EL (cell line): ENCODE data around the gene HMGXB3.

Experiments
- DNase-seq: peaks from one replicate; pipeline ENCODE4 v3.0.0-alpha.2; 2016

The HMGXB3 gene

GRCh38 chr5:149982505-149982904 is 18.0 kb upstream of the HMGXB3 start:
- no peak for DNase-seq

- DNase-seq, result no peak
Measured at GRCh38 chr5:149988126-149988525, 12.4 kb upstream of the HMGXB3 start.

GRCh38 chr5:149990518-149991376 is 9.8 kb upstream of the HMGXB3 start:
- DNase-seq, result peak; percentile 74

GRCh38 chr5:149993471-149993870 is 7.1 kb upstream of the HMGXB3 start:
- DNase-seq, result no peak

GRCh38 chr5:149995385-149996204 is 4.9 kb upstream of the HMGXB3 start:
- DNase-seq, result no peak

- DNase-seq, result no peak
Measured at GRCh38 chr5:149996205-149996890, 4.2 kb upstream of the HMGXB3 start.

- no peak for DNase-seq
Measured at GRCh38 chr5:149998281-149998680, 2.3 kb upstream of the HMGXB3 start.

GRCh38 chr5:149999359-149999758 is 1.2 kb upstream of the HMGXB3 start:
- no peak for DNase-seq

- no peak for DNase-seq
Measured at GRCh38 chr5:149999866-150000255, 678 bp upstream of the HMGXB3 start.

GRCh38 chr5:150000990-150001659 is 586 bp downstream of the HMGXB3 start:
- peak; percentile 47 for DNase-seq

GRCh38 chr5:150001660-150002486 is 1.3 kb downstream of the HMGXB3 start:
- peak; percentile 80 for DNase-seq

- DNase-seq, result no peak
Measured at GRCh38 chr5:150006318-150006717, 5.8 kb downstream of the HMGXB3 start.

- no peak for DNase-seq
Measured at GRCh38 chr5:150007050-150007449, 6.5 kb downstream of the HMGXB3 start.

- DNase-seq, result peak; percentile 71
Measured at GRCh38 chr5:150009671-150010387, 9.3 kb downstream of the HMGXB3 start.

- no peak for DNase-seq
Measured at GRCh38 chr5:150013931-150014330, 13.4 kb downstream of the HMGXB3 start.

- no peak for DNase-seq
Measured at GRCh38 chr5:150014456-150014855, 13.9 kb downstream of the HMGXB3 start.

GRCh38 chr5:150015415-150015814 is 14.9 kb downstream of the HMGXB3 start:
- no peak for DNase-seq

- DNase-seq, result no peak
Measured at GRCh38 chr5:150016537-150016936, 16.0 kb downstream of the HMGXB3 start.

- peak; percentile 71 for DNase-seq
Measured at GRCh38 chr5:150017226-150018005, 16.9 kb downstream of the HMGXB3 start.

- no peak for DNase-seq
Measured at GRCh38 chr5:150020249-150020648, 19.7 kb downstream of the HMGXB3 start.
